ENCODE results near the gene PLCG1.

- TF ChIP-seq CTCF (IDR thresholded peaks at IDR 0.05; ENCODE audit: insufficient read depth, low read length, poor library complexity, severe bottlenecking) (no peak), EZH2phosphoT487 (conservative IDR thresholded peaks at IDR 0.05; ENCODE audit: low read length) (no peak)
These were observed 3.9 kb downstream of the PLCG1 start for GRCh38 chr20:41141153-41141815.

All from SU-DHL-6 (cell line).